CD4-positive, alpha-beta T cell treated with Interleukin-12 subunit alpha and Interleukin-12 subunit beta, for 1 hour (primary cell): ENCODE results near the gene AFP.

Experiments used
- DNase-seq: peaks from one replicate; pipeline ENCODE4 v3.0.0-alpha.2; 2020

AFP gene

DNA sequence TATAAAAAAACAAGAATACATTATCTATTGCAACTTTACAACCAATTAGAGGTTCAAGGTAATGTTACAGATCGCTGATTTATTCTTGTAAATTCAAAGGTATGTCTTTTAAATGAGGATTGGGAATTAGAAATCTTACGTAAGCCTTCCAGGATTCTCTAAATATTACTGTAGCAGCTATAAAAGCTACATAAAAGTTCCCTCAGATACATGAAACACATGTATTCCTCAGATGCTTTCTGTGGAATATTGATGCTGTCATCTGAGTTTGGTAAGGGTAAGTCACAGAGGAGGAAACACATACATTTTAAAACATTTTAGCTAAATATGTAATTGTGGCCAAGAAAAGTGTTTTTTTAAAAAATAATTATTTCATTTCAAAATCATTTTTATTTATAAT, 3.4 kb downstream of the AFP start:
- no peak for DNase-seq

- no peak for DNase-seq
Observed at GRCh38 chr4:73439991-73440390, 4.0 kb downstream of the AFP start.

GRCh38 chr4:73440653-73441052, 4.6 kb downstream of the AFP start:
- DNase-seq: no peak

DNA sequence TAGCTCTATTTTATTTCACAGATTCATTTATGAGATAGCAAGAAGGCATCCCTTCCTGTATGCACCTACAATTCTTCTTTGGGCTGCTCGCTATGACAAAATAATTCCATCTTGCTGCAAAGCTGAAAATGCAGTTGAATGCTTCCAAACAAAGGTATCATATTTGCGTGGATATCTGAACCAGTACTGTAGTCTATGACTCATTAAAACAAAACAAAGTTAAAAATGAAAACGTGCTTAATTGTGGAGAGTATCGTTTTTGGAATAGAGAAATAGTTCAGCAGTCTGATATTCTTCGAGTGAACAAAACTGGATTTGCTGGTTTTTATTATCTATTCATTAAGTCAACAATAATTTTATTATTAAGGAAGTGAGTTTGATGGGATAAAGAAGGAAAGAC, 6.3 kb downstream of the AFP start:
- no peak for DNase-seq

DNA sequence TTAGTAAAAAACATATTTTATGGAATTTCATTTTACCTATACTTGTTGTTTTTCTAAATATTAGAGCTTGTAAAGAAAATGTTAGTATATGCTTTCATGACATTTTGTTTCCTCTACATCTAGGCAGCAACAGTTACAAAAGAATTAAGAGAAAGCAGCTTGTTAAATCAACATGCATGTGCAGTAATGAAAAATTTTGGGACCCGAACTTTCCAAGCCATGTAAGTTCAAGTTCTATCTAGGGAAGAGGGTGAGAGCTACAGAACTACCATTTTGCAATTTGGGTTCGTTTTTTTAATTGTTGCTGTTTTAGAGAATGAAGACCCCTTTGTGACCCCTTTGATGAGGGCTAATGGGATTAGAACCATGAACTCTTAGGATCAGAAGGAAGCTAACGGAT, 7.2 kb downstream of the AFP start:
- DNase-seq: no peak

DNA sequence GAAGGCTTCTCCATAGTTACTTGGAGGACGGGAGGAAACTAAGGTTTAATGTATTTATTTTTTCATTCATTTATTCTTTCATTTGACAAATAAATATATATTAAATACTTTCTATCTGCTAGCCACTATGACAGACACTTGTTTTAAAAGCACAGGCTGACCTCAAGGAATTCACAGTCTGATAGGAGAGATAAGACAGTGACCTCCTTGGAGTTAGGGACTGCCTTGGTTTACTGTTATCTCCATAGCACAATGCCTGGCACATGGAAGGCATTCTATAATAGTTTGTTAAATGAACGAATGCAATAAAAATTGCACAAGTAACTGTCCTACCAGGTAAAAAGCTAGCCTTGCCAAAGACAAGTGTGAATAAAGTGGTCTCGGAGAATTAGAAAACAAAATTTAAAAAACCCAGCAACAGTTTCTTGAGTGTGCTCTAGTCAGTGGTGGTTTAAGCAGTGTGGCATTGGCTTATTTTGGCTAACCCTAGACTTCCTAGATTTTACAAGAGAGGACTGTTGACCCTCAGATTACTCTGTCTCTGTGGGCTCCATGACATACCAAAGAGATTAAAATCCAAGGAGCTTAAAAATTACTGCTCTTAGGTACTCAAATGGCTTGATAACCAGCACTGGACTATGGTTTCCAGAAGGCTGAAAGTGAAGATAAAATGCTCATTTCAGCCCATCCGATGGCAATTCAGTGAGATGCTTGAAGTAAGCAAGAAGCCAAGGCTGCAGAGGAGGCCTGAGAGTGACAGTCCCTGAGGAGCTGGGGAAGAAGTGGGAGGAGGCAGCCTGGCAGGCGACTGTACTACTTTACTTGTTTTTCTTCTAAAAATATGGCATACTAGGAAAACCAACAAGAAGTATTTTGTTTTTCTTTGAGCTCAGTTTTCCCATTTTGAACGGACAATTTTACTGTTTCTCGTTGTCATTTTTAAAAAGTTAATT, 9.6 kb downstream of the AFP start:
- DNase-seq: no peak

- DNase-seq: peak; percentile 25
Observed at GRCh38 chr4:73446336-73446938, 10.4 kb downstream of the AFP start.

- no peak for DNase-seq
Observed at GRCh38 chr4:73447671-73448070, 11.7 kb downstream of the AFP start.

DNA sequence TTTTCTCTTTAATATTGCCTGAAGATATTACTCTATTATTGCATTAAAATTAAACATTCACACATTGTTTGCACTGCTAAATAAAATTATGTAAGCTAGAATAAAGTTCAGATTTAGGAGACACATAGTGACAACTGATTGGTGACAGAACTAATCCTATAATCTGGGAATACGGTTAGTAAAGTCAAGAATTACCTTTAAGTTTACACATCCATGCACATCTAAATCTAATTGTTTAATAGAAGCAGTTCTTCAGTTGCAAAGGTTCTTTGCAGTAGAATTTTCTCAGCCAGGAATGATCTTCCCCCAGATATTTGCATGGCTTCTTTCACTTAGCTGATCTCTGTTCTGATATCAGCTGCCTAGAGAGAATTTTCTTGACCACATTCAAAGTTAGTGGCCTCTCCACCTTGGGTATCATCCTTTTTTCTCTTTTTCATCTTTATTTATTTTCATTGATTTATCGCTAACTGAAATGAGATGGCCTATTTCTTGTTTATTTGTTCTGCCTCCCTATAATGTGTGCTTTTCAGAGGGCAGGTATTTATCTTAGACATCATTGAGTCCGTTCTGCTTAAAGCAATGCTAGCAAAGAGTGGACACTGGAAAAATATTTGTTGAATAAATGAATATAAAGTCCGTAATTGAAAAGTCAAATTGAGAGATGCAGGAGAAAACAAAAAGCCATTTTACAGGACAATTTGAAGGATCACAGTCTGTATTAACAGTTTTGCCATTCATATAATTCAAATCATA, 12.6 kb downstream of the AFP start:
- no peak for DNase-seq

- DNase-seq: no peak
Observed at GRCh38 chr4:73450398-73451004, 14.5 kb downstream of the AFP start.

DNA sequence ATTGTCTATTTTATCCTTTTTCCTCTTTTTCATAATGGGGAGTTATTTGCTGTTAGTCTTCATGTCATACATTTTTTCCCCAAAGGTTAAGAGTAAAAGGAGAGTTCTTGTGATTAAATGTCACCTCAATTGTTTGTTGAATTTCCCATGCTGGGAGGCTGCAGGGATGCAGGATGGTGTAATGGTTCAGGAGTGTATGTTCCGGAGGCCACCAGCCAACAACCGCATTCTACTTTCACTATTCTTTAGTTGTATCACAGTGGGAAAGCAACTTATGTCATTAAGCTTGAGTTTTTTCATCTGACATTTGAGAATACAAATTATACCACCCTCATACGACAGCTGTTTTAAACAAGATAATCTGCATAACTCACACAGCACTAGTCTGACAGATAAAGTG, 15.4 kb downstream of the AFP start:
- DNase-seq: no peak

DNA sequence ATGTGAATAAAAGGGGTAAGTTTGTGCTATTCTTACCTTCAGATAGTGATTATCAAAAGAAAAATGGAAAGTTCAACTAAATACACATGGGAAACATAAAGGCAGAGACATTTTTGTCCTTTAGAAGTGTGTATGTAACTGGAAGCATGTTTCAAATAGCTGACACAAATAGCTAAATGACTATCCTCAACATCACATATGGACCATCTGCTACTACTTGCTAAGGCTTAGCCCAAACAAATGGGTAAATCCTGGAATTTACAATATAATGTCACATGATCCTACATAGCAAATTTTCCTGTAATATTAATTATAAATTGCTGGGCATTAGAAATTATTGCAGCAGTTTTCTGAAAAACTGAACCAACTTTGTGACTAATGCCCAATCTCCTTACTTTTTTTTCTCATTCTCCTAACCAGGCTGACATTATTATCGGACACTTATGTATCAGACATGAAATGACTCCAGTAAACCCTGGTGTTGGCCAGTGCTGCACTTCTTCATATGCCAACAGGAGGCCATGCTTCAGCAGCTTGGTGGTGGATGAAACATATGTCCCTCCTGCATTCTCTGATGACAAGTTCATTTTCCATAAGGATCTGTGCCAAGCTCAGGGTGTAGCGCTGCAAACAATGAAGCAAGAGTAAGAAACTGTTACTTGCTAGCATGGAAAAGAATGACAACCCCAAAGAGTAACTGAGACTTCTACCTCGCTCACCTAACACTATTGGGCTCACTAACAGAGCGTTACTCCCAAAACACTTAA, 16.1 kb downstream of the AFP start:
- no peak for DNase-seq

DNA sequence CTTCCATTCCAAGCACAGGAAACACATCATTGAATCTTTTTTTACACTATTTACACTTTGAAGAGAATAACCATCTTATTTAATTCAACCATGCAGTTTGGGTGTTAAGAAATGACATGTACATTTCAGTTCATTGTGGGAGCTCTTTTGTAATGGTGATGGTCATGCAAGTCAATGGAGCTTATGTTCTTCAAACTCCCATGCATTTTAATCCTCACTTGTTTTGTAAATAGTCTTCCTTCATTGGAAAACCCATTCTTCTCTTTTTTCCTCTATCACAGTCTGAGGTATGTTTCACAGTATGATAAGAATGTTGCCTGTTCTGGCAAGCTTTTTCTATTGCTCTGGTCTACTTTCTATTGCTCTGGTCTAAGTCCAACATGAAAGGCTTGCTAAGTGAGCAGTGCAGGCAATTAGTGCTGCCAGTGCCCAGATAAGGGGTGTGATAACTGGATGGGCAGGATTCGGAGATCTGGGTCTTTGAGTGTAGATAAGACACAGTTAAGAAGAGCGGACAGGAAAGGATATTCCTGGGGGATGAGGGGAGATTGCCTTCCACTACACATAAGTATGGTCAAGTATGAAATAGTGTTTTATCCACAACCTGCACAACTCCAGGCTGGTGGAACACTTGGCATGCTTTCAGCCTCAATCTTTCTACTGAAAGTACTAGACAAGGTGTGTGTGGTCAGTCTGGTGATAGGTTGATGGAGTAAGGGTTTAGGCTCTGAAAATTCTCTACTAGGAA, 17.1 kb downstream of the AFP start:
- no peak for DNase-seq

DNA sequence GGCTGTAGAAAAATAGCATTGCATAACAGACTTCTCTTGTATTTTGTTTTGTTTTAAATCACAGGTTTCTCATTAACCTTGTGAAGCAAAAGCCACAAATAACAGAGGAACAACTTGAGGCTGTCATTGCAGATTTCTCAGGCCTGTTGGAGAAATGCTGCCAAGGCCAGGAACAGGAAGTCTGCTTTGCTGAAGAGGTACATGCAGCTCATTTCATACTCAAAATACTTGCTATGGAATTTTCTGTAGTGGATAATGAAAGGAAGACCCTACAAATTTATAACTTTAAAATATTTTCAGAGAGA, 17.6 kb downstream of the AFP start:
- DNase-seq: no peak

DNA sequence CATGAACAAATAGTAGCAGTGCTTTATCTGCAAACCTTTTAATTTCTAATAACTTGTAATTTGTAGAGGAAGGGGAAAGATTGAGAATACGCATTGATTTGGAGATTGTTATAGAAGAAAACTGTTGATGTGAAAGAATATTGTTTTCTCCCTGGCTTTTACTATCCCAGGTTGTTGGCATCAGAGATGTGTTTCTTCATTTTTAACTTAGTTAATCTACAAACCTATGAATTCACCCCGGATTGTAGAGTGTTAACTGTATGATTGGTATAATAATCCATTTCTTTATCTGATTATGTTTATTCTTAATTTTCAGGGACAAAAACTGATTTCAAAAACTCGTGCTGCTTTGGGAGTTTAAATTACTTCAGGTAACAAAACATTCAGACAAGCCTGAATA, 18.9 kb downstream of the AFP start:
- no peak for DNase-seq

DNA sequence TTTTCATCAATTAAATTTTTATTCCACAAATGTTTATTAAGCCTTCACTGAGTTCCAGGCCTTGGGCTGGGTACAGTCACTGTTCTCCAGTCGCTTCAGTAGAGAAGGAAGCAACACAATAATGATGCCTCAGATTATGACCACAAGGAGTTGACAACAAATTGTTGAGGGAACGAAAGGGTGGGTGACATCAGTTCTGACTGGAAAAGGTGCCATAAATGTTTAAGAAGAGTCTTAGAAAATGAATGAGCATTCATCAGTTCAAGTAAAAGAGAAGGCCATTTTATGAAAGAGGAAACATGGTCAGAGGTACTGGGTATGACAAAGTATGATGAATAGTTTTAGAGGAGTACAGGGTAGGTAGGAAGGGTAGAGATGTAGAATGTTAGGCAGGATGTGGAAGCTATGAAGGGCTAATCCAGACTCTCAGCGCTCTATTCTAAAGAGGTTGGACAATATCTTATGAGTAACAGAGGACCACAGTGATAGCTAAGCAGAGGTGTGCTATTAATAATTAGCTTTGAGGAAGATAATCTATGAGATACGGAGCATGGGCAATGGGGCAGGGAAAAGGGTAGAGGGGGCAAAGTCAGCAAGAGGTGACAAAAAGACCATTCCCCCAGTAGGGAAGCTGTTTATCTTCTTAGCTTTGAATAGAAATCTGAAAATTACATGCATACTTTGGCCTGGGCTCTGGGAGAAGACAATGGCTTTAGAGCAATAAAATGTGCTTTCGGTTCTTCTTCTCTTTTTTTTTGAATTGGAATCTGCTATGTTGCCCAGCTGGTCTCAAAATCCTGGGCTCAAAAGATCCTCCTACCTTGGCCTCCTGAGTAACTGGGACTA, 20.4 kb downstream of the AFP start:
- no peak for DNase-seq

- DNase-seq: no peak
Observed at GRCh38 chr4:73458184-73459047, 22.4 kb downstream of the AFP start.

DNA sequence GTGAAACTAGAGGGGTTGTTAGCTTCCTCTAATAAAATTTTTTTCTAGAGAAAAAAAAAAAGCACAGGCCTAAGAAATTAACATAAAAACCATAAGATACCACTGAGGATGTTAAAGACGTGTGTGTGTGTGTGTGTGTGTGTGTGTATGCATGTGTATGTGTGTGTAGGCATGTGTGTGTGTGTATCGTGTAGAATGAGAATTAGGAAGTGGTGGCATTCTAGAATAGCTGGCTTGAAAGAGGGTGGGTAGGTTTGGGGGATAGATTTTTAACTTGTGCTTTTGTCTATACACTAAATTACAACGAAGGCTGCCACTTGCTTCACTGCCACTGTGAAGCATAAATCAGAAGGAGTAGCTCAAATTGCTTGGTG, 23.0 kb downstream of the AFP start:
- no peak for DNase-seq

DNA sequence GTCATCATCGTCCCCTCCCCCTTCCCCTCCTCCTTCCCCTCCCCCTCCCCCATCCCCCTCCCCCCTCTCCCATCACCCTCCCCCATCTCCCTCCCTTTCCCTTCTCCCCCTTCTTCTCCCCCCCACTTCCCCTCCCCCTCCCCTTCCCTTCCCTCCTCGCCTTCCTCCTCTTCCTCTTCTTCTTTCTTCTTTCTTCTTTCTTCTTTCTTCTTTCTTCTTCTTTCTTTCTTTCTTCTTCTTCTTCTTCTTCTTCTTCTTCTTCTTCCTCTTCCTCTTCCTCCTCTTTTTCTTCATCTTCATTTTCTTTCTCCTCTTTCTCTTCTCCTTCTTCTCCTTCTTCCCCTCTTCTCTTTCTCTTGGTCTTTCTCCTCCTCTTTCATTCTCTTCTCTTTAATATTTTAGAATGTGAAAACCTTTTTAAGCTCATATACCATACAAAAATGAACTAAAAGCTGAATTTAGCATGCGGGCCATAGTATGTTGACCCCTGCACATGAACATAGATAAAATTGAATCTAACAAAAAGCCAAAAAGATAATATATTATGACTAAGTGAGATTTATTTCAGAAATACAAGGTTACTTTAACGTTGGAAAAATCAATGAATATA, 25.0 kb downstream of the AFP start:
- DNase-seq: no peak

DNA sequence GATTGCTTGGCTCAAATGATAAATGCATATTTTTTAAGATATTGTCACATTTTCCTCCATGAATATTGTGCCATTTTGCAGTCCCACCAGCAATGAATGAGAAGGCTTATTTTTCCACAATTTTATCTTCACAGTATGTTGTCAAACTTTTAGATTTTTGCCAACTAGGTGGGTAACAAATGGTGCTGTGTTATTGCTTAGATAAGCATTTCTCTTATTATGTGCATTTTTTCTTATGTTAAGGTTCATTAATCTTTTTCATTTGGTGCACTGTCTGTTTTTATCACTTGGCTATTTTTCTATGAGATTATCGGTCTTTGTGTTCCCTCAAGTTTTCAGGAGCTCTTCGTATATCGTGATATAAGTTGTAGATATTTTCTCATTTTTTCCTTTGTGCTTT, 32.1 kb downstream of the AFP start:
- DNase-seq: no peak
